ENCODE data around the gene PLEKHA7. TPM values are rescaled to one million over a fixed set of nuclear protein-coding genes. Genes with fewer than 3 reads are reported as not detected.

The PLEKHA7 gene
- total and polyA plus RNA-seq, 2 of the 8 experiments (the other 6 are each of a cell fraction or from before 2014, with no cell fraction given) = 11.4 to 25.6 TPM

DNA sequence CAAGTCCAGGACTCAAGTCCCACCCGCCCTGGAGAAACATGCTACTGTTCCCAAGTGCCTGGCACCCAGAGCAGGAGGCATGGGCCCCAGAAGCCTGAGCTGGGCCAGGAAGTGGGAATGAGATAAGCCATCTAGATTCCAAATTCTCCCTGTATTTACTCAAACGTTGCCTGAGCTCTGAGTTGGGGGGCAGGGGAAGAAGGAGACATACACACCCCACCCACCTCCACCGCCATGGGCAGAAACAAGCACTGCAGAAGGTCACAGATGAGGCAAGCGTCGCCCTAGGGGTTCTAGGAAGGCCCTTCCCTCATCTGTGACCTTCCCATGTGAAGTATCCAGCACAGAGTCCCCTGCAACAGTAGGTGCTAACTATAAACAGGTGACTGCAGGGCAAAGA is 54.0 kb downstream of the PLEKHA7 start (continued):
- TF ChIP-seq KDM5A (IDR thresholded peaks at IDR 0.05; ENCODE audit: low read length) = no peak
- no peak for TF ChIP-seq MAFK (IDR thresholded peaks at IDR 0.05; ENCODE audit: low read depth, low read length)
- no peak for TF ChIP-seq CTBP2 (IDR thresholded peaks at IDR 0.05; ENCODE audit: borderline replicate concordance, insufficient read depth, insufficient read length, low read length)
- TF ChIP-seq KDM4A (IDR thresholded peaks at IDR 0.05; ENCODE audit: low read depth, low read length, severe bottlenecking) = no peak
- no peak for TF ChIP-seq RXRA (IDR thresholded peaks at IDR 0.05; ENCODE audit: insufficient read depth, low read depth, low read length)
